CMK (cell line): ENCODE measurements around the gene MCRS1.
"Not testable (repeated sequence)": the region's sequence is repeated elsewhere in the genome, so short reads cannot be mapped to it uniquely, and the experiment has no call there.

Source experiments
- DNase-seq: peaks from one replicate; pipeline ENCODE4 v3.0.0-alpha.2; 2010; ENCODE audit warnings: low read depth

The MCRS1 gene

GRCh38 chr12:49540229-49541139 is 27.5 kb downstream of the MCRS1 start:
- no peak for DNase-seq

- no peak for DNase-seq
Observed at GRCh38 chr12:49539406-49540228, 28.3 kb downstream of the MCRS1 start.

GRCh38 chr12:49538510-49539403 is 29.2 kb downstream of the MCRS1 start, which contains the start of gene KCNH3:
Gene KCNH3 (plus strand): TSS chr12:49539030. CDS start chr12:49539417, 387 bp downstream.
- DNase-seq, result peak; percentile 68

GRCh38 chr12:49537752-49538509 is 30.0 kb downstream of the MCRS1 start:
- no peak for DNase-seq

GRCh38 chr12:49537231-49537751 is 30.7 kb downstream of the MCRS1 start:
- no peak for DNase-seq

- DNase-seq, result no peak
Observed at GRCh38 chr12:49536526-49537071, 31.3 kb downstream of the MCRS1 start.

- DNase-seq, result no peak
Observed at GRCh38 chr12:49535921-49536525, 31.9 kb downstream of the MCRS1 start.

GRCh38 chr12:49534731-49535278 is 33.1 kb downstream of the MCRS1 start:
- DNase-seq, result no peak

GRCh38 chr12:49534122-49534521 is 33.8 kb downstream of the MCRS1 start:
- DNase-seq, result not testable (repeated sequence)

GRCh38 chr12:49533331-49533730 is 34.6 kb downstream of the MCRS1 start:
- DNase-seq, result no peak

- DNase-seq, result no peak
Observed at GRCh38 chr12:49531745-49532144, 36.2 kb downstream of the MCRS1 start.

GRCh38 chr12:49529414-49529813 is 38.5 kb downstream of the MCRS1 start:
- DNase-seq, result no peak

GRCh38 chr12:49527361-49528130 is 40.4 kb downstream of the MCRS1 start:
- DNase-seq, result no peak

GRCh38 chr12:49525942-49526341 is 42.0 kb downstream of the MCRS1 start:
- no peak for DNase-seq

GRCh38 chr12:49524660-49525324 is 43.1 kb downstream of the MCRS1 start:
- no peak for DNase-seq

- DNase-seq, result no peak
Observed at GRCh38 chr12:49521389-49521788, 46.6 kb downstream of the MCRS1 start.

GRCh38 chr12:49519574-49519936 is 48.4 kb downstream of the MCRS1 start:
- DNase-seq, result no peak

GRCh38 chr12:49518914-49519573 is 48.9 kb downstream of the MCRS1 start:
- no peak for DNase-seq
